GM21576 (cell line): ENCODE data around the gene SNX32.

ENCODE experiments used
- ATAC-seq: cut with Tn5 transposase; IDR thresholded peaks from one replicate; pipeline ENCODE4 v1.9.1; 2021; ENCODE audit warnings: mild to moderate bottlenecking, moderate library complexity; ENCODE audit not compliant: unreplicated experiment

SNX32 gene

GRCh38 chr11:65833297-65834030, at the start of gene SNX32:
Gene SNX32 (plus strand): TSS chr11:65833963. CDS start chr11:65834066, 103 bp downstream.
- ATAC-seq: peak; percentile 86

GRCh38 chr11:65785319-65786007, 48.3 kb upstream of the SNX32 start:
- no peak for ATAC-seq

GRCh38 chr11:65786008-65786785, 47.6 kb upstream of the SNX32 start:
- ATAC-seq: no peak

GRCh38 chr11:65786786-65787636, 46.8 kb upstream of the SNX32 start, which contains the start of gene OVOL1:
Gene OVOL1 (plus strand): TSS chr11:65787063. CDS start chr11:65787374, 311 bp downstream.
- no peak for ATAC-seq

GRCh38 chr11:65787649-65788622, 45.8 kb upstream of the SNX32 start:
- ATAC-seq: no peak

GRCh38 chr11:65788821-65789220, 44.9 kb upstream of the SNX32 start:
- ATAC-seq: no peak

GRCh38 chr11:65789230-65790103, 44.3 kb upstream of the SNX32 start:
- ATAC-seq: no peak

- no peak for ATAC-seq
These were observed 43.5 kb upstream of the SNX32 start for GRCh38 chr11:65790104-65790901.

- no peak for ATAC-seq
These were observed 42.7 kb upstream of the SNX32 start for GRCh38 chr11:65790902-65791650.

- ATAC-seq: peak; percentile 88
These were observed 42.0 kb upstream of the SNX32 start for GRCh38 chr11:65791719-65792213.

GRCh38 chr11:65792456-65792855, 41.3 kb upstream of the SNX32 start:
- no peak for ATAC-seq

- ATAC-seq: no peak
These were observed 40.6 kb upstream of the SNX32 start for GRCh38 chr11:65793144-65793581.

GRCh38 chr11:65793625-65794400, 40.0 kb upstream of the SNX32 start:
- no peak for ATAC-seq

- no peak for ATAC-seq
These were observed 38.9 kb upstream of the SNX32 start for GRCh38 chr11:65794570-65795510.
